H1 (cell line): Measurements from ENCODE around the gene ERI2. TPM values are rescaled to one million over a fixed set of nuclear protein-coding genes. Genes with fewer than 3 reads are reported as not detected.

ENCODE experiments used
- CTBP2 ChIP-seq: IDR thresholded peaks from 2 replicates; pipeline ENCODE4 v1.7.0; 2011; ENCODE audit warnings: borderline replicate concordance, mild to moderate bottlenecking, moderate library complexity, mixed read lengths, low read length; ENCODE audit not compliant: insufficient read depth, insufficient read length
- CTCF ChIP-seq, 3 experiments: IDR thresholded peaks; 1 replicate in 2 of 3; 2 replicates in 1 of 3; pipeline versions ENCODE4 v1.5.1 to v1.6.1; 2011; ENCODE audit warnings: low read length in 3 of 3, mild to moderate bottlenecking in 3 of 3, inconsistent platforms in 2 of 3, low read depth in 1 of 3, moderate library complexity in 1 of 3; ENCODE audit not compliant: insufficient read depth in 1 of 3; ENCODE audit errors: control extremely low read depth in 1 of 3
- E2F6 ChIP-seq: IDR thresholded peaks from 2 replicates; pipeline ENCODE4 v1.6.1; 2012; ENCODE audit warnings: inconsistent platforms
- GABPA ChIP-seq: IDR thresholded peaks from 2 replicates; pipeline ENCODE4 v1.6.1; 2011; ENCODE audit warnings: mild to moderate bottlenecking, low read length, moderate library complexity, borderline replicate concordance; ENCODE audit not compliant: insufficient read depth
- SAP30 ChIP-seq: fragments of 300-600 bp; sonication (generic); IDR thresholded peaks from 2 replicates; pipeline ENCODE4 v1.7.1; 2012; ENCODE audit warnings: low read length, moderate library complexity, mild to moderate bottlenecking, inconsistent platforms; ENCODE audit not compliant: insufficient read depth, insufficient replicate concordance
- SP2 ChIP-seq: IDR thresholded peaks from 2 replicates; pipeline ENCODE4 v1.6.1; 2012; ENCODE audit warnings: mild to moderate bottlenecking, low read length, inconsistent platforms
- TAF7 ChIP-seq: optimal IDR thresholded peaks from 2 replicates; pipeline ENCODE3; 2011; ENCODE audit warnings: low read depth, mild to moderate bottlenecking, inconsistent platforms, low read length, moderate library complexity, borderline replicate concordance
- polyA plus RNA-seq, 7 experiments: library from polyadenylated mRNA; depleted of rRNA in 3 of 7; stranded (reverse) in 5 of 7; unstranded in 2 of 7; fragments of >200 nt in 5 of 7; fragments of 200-250 nt in 2 of 7; gene quantifications; 1 replicate in 5 of 7; 2 replicates in 1 of 7; 4 replicates in 1 of 7; pipeline versions ENCODE4 v1.2.1 to v1.2.3, GENCODE V29; 2011 to 2013; ENCODE audit warnings: missing spikeins in 2 of 7, mixed read lengths in 2 of 7
- total RNA-seq: library from RNA; stranded (reverse); fragmentation: NEBNext Ultra II Directional; extraction: Animal tissue kit (Norgen Biotek cat#: 25700); gene quantifications from 2 replicates; pipeline ENCODE4 v1.2.1, GENCODE V29; 2021

ERI2 gene
- total and polyA plus RNA-seq, 2 of the 8 experiments (the other 6 are each of a cell fraction or from before 2014, with no cell fraction given) = 11.0 to 12.6 TPM

- no peak for TF ChIP-seq CTCF (IDR thresholded peaks at IDR 0.05; ENCODE audit: control extremely low read depth in 1 of 3, insufficient read depth in 1 of 3, low read depth in 1 of 3, low read length in 3 of 3)
- TF ChIP-seq E2F6 = no peak
- TF ChIP-seq SP2 = no peak
- TF ChIP-seq SAP30 = no peak
- TF ChIP-seq CTBP2 = no peak
- TF ChIP-seq TAF7 = no peak
- TF ChIP-seq GABPA = no peak
Observed at GRCh38 chr16:20814784-20815183, 8.5 kb upstream of the ERI2 start (continued).
